GM18867 (cell line): ENCODE measurements around the gene EXOC3.
"Not testable (repeated sequence)": the region's sequence is repeated elsewhere in the genome, so short reads cannot be mapped to it uniquely, and the experiment has no call there.

Source experiments
- ATAC-seq: cut with Tn5 transposase; IDR thresholded peaks from one replicate; pipeline ENCODE4 v1.9.1; 2021; ENCODE audit warnings: mild to moderate bottlenecking, moderate library complexity; ENCODE audit not compliant: unreplicated experiment

The EXOC3 gene

GRCh38 chr5:442335-443238 is at the start of gene EXOC3:
TSS of gene EXOC3 (plus strand) at chr5:443176. CDS start at chr5:446206, 3,030 bp downstream.
- peak; percentile 84 for ATAC-seq

GRCh38 chr5:393846-394275 is 49.1 kb upstream of the EXOC3 start:
- no peak for ATAC-seq

GRCh38 chr5:394671-395155 is 48.3 kb upstream of the EXOC3 start:
- ATAC-seq = no peak

- no peak for ATAC-seq
These were observed 47.6 kb upstream of the EXOC3 start for GRCh38 chr5:395156-395920.

GRCh38 chr5:395921-396530 is 47.0 kb upstream of the EXOC3 start:
- no peak for ATAC-seq

- no peak for ATAC-seq
These were observed 46.4 kb upstream of the EXOC3 start for GRCh38 chr5:396531-396961.

- not testable (repeated sequence) for ATAC-seq
These were observed 44.9 kb upstream of the EXOC3 start for GRCh38 chr5:398141-398474.

- ATAC-seq = no peak
These were observed 44.3 kb upstream of the EXOC3 start for GRCh38 chr5:398475-399295.

GRCh38 chr5:399296-400281 is 43.4 kb upstream of the EXOC3 start:
- peak; percentile 75 for ATAC-seq

GRCh38 chr5:400282-401145 is 42.5 kb upstream of the EXOC3 start:
- peak; percentile 32 for ATAC-seq

GRCh38 chr5:401146-402034 is 41.6 kb upstream of the EXOC3 start:
- ATAC-seq = no peak

- ATAC-seq = not testable (repeated sequence)
These were observed 40.8 kb upstream of the EXOC3 start for GRCh38 chr5:402219-402614.

GRCh38 chr5:402615-403359 is 40.2 kb upstream of the EXOC3 start:
- ATAC-seq = peak; percentile 50

- ATAC-seq = no peak
These were observed 39.0 kb upstream of the EXOC3 start for GRCh38 chr5:403995-404394.

GRCh38 chr5:404666-405241 is 38.2 kb upstream of the EXOC3 start:
- no peak for ATAC-seq

GRCh38 chr5:405421-405820 is 37.6 kb upstream of the EXOC3 start:
- no peak for ATAC-seq
